Activated naive CD4-positive, alpha-beta T cell (primary cell): ENCODE measurements around the gene ZNF670.
"Not testable (repeated sequence)": the region's sequence is repeated elsewhere in the genome, so short reads cannot be mapped to it uniquely, and the experiment has no call there.

Experiments used
- DNase-seq, 4 experiments: peaks; one replicate each; lab custom pipeline; 2025; lab: John Stamatoyannopoulos, UW

ZNF670 gene

GRCh38 chr1:247043406-247043805 is 35.2 kb downstream of the ZNF670 start:
- no peak for DNase-seq

- no peak for DNase-seq
Observed at GRCh38 chr1:247037511-247038320, 40.9 kb downstream of the ZNF670 start.

- DNase-seq, result not testable (repeated sequence)
Observed at GRCh38 chr1:247032306-247032705, 46.3 kb downstream of the ZNF670 start.
